DND-41 (cell line): Measurements from ENCODE around the gene JDP2.

ENCODE experiments used
- CTCF ChIP-seq: IDR thresholded peaks from 2 replicates; pipeline ENCODE4 v1.5.1; 2012; ENCODE audit warnings: borderline replicate concordance, low read length, moderate library complexity, mild to moderate bottlenecking; ENCODE audit not compliant: poor library complexity, severe bottlenecking; ENCODE audit errors: extremely low read depth
- EZH2 ChIP-seq: IDR thresholded peaks from 3 replicates; pipeline ENCODE4 v1.6.1; 2012; ENCODE audit warnings: borderline replicate concordance, low read depth, mild to moderate bottlenecking, moderate library complexity, low read length, inconsistent platforms; ENCODE audit not compliant: severe bottlenecking

GRCh38 chr14:75470238-75470797, 42.5 kb downstream of the JDP2 start:
- no peak for TF ChIP-seq CTCF
- no peak for TF ChIP-seq EZH2
